ENCODE data around the gene NNMT.

DNA sequence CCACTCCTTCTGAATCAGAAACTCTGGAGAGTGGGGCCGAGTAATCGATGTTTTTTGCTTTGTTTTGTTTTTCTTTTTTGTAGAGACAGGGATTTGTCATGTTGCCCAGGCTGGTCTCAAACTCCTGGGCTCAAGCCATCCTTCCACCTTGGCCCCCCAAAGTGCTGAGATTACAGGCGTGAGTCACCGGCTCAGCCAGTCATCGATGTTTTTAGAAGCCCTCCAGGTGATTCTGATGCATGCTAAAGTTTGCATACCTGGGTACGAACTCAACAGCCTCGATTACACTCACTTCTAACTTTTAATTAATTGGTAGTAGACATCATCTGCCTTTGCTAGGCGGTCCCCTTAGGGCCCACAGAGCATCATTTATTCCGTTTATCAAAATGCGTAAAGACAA, 53.8 kb downstream of the NNMT start:
- TF ChIP-seq CTCF (IDR thresholded peaks at IDR 0.05; ENCODE audit: low read length) (no peak), EZH2 (IDR thresholded peaks at IDR 0.05; ENCODE audit: borderline replicate concordance, low read length) (no peak)
